Measurements from ENCODE around the gene KDM2B.
A peak's percentile ranks its signal among the peaks of the same experiment; 100 is the strongest.

Gene KDM2B

GRCh38 chr12:121452985-121453360 lies 127.8 kb downstream of the KDM2B start:
- DNase-seq, result no peak

GRCh38 chr12:121452340-121452984 lies 128.4 kb downstream of the KDM2B start:
- DNase-seq, result no peak

- DNase-seq, result no peak
These were observed 128.9 kb downstream of the KDM2B start for GRCh38 chr12:121451961-121452339.

GRCh38 chr12:121448771-121449315 lies 132.0 kb downstream of the KDM2B start:
- DNase-seq, result peak; percentile 62

- no peak for DNase-seq
These were observed 134.1 kb downstream of the KDM2B start for GRCh38 chr12:121446750-121447149.

GRCh38 chr12:121444842-121445202 lies 136.0 kb downstream of the KDM2B start:
- DNase-seq, result peak; percentile 20

GRCh38 chr12:121443911-121444841 lies 136.6 kb downstream of the KDM2B start:
- DNase-seq, result no peak

- DNase-seq, result peak; percentile 69
These were observed 137.5 kb downstream of the KDM2B start for GRCh38 chr12:121443193-121443870.

- no peak for DNase-seq
These were observed 138.5 kb downstream of the KDM2B start for GRCh38 chr12:121442028-121442948.

- peak; percentile 9 for DNase-seq
These were observed 139.3 kb downstream of the KDM2B start for GRCh38 chr12:121441555-121441954.

- no peak for DNase-seq
These were observed 140.1 kb downstream of the KDM2B start for GRCh38 chr12:121440768-121441167.

GRCh38 chr12:121439715-121440114 lies 141.1 kb downstream of the KDM2B start:
- no peak for DNase-seq

GRCh38 chr12:121438905-121439304 lies 141.9 kb downstream of the KDM2B start:
- DNase-seq, result no peak

- no peak for DNase-seq
These were observed 144.1 kb downstream of the KDM2B start for GRCh38 chr12:121436706-121437105.

GRCh38 chr12:121432740-121433480 lies 147.9 kb downstream of the KDM2B start:
- no peak for DNase-seq

GRCh38 chr12:121430833-121431415 lies 149.9 kb downstream of the KDM2B start:
- no peak for DNase-seq

- DNase-seq, result no peak
These were observed 151.9 kb downstream of the KDM2B start for GRCh38 chr12:121428883-121429282.

- no peak for DNase-seq
These were observed 153.2 kb downstream of the KDM2B start for GRCh38 chr12:121427556-121428050.

- no peak for DNase-seq
These were observed 156.2 kb downstream of the KDM2B start for GRCh38 chr12:121424624-121424975.

GRCh38 chr12:121423682-121424623 lies 156.9 kb downstream of the KDM2B start:
- no peak for DNase-seq
